Measurements from ENCODE around the gene DYNLT5.
"Not testable (repeated sequence)": the region's sequence is repeated elsewhere in the genome, so short reads cannot be mapped to it uniquely, and the experiment has no call there.

DYNLT5 gene

GRCh38 chr1:66791621-66792610, 39.7 kb downstream of the DYNLT5 start:
- no peak for DNase-seq

GRCh38 chr1:66795839-66796238, 43.6 kb downstream of the DYNLT5 start:
- not testable (repeated sequence) for DNase-seq

- DNase-seq = no peak
Observed at GRCh38 chr1:66809245-66809644, 57.0 kb downstream of the DYNLT5 start.

GRCh38 chr1:66809736-66810326, 57.6 kb downstream of the DYNLT5 start:
- no peak for DNase-seq

DNA sequence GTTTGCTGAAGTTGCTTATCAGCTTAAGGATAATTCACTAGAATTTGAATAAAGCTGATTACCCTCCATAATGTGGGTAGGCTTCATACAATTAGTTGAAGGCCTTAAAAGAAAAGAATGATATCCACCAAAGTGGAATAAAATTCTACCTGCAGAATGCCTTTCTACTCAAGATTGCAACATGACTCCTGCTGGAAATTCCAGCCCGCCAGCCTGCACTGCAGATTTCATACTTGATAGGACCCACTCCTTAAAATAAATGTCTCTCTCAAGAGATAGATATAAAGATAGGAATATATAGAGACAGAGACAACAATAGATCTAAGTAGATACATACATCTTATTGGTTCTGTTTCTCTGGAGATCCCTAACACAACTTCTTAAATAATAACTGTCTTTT, 72.5 kb downstream of the DYNLT5 start:
- DNase-seq = no peak

Data from SIG-M5 (cell line).